HG02938 (cell line): ENCODE results near the gene DDX10.
A peak's percentile ranks its signal among the peaks of the same experiment; 100 is the strongest.
"Not testable (repeated sequence)": the region's sequence is repeated elsewhere in the genome, so short reads cannot be mapped to it uniquely, and the experiment has no call there.

Experiments used
- ATAC-seq: cut with Tn5 transposase; IDR thresholded peaks from one replicate; pipeline ENCODE4 v1.9.1; 2021; ENCODE audit warnings: mild to moderate bottlenecking, moderate library complexity; ENCODE audit not compliant: unreplicated experiment

The DDX10 gene

GRCh38 chr11:108813086-108813485 is 148.2 kb downstream of the DDX10 start:
- no peak for ATAC-seq

- no peak for ATAC-seq
These were observed 153.1 kb downstream of the DDX10 start for GRCh38 chr11:108817976-108818375.

- no peak for ATAC-seq
These were observed 154.1 kb downstream of the DDX10 start for GRCh38 chr11:108818971-108819370.

GRCh38 chr11:108819957-108820356 is 155.1 kb downstream of the DDX10 start:
- no peak for ATAC-seq

GRCh38 chr11:108823960-108824359 is 159.1 kb downstream of the DDX10 start:
- not testable (repeated sequence) for ATAC-seq

- ATAC-seq, result no peak
These were observed 159.7 kb downstream of the DDX10 start for GRCh38 chr11:108824545-108824944.

GRCh38 chr11:108825381-108825780 is 160.5 kb downstream of the DDX10 start:
- ATAC-seq, result no peak

- ATAC-seq, result no peak
These were observed 161.3 kb downstream of the DDX10 start for GRCh38 chr11:108826136-108826535.

- ATAC-seq, result no peak
These were observed 170.8 kb downstream of the DDX10 start for GRCh38 chr11:108835624-108836023.

GRCh38 chr11:108836541-108836940 is 171.7 kb downstream of the DDX10 start:
- no peak for ATAC-seq

GRCh38 chr11:108838102-108838791 is 173.4 kb downstream of the DDX10 start:
- ATAC-seq, result no peak

GRCh38 chr11:108838792-108839105 is 173.9 kb downstream of the DDX10 start:
- ATAC-seq, result no peak

- ATAC-seq, result no peak
These were observed 181.1 kb downstream of the DDX10 start for GRCh38 chr11:108846009-108846408.

GRCh38 chr11:108847298-108847990 is 182.6 kb downstream of the DDX10 start:
- no peak for ATAC-seq

GRCh38 chr11:108851781-108852180 is 186.9 kb downstream of the DDX10 start:
- no peak for ATAC-seq

GRCh38 chr11:108852701-108853100 is 187.8 kb downstream of the DDX10 start:
- no peak for ATAC-seq

GRCh38 chr11:108853151-108853550 is 188.3 kb downstream of the DDX10 start:
- no peak for ATAC-seq

- ATAC-seq, result peak; percentile 29
These were observed 189.0 kb downstream of the DDX10 start for GRCh38 chr11:108853864-108854263.

- peak; percentile 99 for ATAC-seq
These were observed 189.5 kb downstream of the DDX10 start for GRCh38 chr11:108854346-108854745.

GRCh38 chr11:108857382-108857781 is 192.5 kb downstream of the DDX10 start:
- ATAC-seq, result no peak

- no peak for ATAC-seq
These were observed 193.8 kb downstream of the DDX10 start for GRCh38 chr11:108858622-108859021.

- ATAC-seq, result no peak
These were observed 194.6 kb downstream of the DDX10 start for GRCh38 chr11:108859510-108859909.

- no peak for ATAC-seq
These were observed 198.7 kb downstream of the DDX10 start for GRCh38 chr11:108863528-108863927.
